Limb (tissue), 2 donors: ENCODE results near the gene PRR5L.

Experiments used
- DNase-seq, 2 donors: peaks; one replicate each; pipeline ENCODE4 v3.0.0-alpha.2; 2016; ENCODE audit errors: extremely low spot score in 2 of 2

PRR5L gene

DNA sequence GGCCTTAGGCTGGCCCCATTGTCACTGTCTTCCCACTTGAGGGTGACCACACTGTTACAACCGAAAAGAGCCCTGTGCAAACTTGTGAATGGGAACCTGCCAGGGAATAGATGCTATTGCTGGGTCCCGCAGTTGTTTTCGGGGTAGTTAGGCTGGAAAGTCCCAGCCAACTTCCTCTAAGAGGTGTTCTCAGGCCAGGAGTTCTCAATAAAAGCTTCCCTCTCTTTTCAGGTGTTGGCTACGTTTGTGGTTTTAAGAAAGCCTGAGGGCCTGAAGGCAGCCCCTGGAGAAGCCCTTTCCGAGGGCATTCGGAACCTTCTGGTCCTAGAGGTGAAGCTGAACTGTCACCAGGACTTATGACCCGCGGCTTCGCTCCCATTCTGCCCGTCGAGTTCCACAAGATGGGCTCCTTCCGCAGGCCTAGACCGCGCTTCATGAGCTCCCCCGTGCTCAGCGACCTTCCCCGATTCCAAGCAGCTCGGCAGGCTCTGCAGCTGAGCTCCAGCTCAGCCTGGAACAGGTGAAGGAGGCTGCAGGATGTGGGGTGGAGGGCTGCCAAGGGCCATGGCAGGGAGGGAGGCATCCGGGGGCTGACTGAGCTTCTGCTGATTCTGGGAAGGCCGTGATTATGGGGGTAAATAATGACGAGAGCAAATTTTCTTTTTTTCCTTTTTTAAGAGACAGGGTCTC, 104.8 kb downstream of the PRR5L start:
- no peak for DNase-seq

GRCh38 chr11:36402568-36403170, 106.6 kb downstream of the PRR5L start:
- DNase-seq: no peak

DNA sequence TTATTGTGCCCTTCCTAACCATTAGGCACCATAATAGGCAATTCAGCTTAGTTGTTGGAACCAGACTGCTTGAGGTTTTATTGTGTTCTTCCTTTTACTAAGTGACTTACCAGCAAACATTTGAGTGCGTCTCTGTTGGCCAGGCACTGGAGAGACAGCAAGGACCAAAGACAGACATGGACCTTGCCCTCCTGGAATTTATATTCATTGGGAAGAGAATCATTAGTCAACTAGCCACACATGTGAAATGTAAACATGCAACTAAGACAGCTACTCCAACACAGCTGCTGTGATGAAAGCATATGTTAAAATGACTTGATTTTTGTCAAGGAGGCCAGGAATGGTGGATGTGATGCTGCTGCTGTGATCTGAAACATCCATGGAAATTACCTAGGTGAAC, 107.6 kb downstream of the PRR5L start:
- no peak for DNase-seq

DNA sequence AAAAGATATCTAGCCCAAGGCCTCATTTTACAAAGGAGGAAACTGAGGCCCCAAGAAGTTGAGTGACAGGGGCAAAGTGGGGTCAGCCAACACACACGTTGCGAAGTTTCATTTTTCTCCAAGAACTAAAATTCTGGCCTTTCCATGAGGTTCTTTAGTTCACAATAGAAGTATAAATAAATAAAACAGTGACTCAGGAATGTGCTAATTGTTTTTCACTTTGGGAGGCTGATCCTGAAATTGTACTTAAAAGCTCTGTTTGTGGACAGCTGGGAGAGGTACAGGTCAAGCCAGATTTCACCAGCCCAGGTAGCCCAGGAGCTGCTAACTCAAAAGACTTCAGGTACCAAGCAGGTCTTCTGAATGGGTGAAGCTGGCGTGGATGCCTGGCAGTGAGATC, 108.7 kb downstream of the PRR5L start:
- DNase-seq: no peak

DNA sequence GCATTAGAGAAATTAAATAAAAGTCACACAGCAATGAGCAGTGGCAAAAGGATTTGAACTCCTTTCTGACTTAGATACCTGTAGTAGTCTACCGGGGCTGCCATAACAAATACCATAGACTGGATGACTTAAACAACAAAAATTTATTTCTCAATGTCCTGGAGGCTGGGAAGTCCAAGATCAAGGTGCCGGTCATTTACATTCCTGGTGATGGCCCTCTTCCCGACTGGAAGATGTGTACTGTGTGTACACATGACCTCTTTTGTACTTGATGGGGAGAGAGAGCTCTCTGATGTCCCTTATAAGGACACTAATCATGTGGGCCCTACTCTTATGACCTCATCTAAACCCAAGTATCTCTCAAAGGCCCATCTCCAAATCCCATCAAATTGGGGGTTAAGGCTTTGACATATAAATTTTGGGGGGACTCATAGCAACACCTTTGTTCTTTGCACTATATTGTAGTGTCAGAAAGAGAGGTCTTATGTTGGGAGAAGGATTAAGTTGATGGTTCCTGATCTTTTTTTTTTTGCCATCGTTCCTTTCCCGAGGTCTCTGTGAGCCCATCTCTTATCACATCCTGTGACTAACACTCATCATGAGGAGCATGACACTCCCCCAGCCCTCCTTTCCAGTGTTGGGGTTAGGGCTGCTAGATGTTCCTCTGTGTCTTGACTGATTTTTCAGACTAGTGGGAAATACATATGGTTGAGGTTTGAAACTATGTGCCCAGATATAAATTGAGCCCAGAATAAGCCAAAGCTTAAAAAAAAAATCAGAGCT, 109.7 kb downstream of the PRR5L start:
- no peak for DNase-seq

- DNase-seq: no peak
These were observed 111.3 kb downstream of the PRR5L start for GRCh38 chr11:36407356-36407755.

DNA sequence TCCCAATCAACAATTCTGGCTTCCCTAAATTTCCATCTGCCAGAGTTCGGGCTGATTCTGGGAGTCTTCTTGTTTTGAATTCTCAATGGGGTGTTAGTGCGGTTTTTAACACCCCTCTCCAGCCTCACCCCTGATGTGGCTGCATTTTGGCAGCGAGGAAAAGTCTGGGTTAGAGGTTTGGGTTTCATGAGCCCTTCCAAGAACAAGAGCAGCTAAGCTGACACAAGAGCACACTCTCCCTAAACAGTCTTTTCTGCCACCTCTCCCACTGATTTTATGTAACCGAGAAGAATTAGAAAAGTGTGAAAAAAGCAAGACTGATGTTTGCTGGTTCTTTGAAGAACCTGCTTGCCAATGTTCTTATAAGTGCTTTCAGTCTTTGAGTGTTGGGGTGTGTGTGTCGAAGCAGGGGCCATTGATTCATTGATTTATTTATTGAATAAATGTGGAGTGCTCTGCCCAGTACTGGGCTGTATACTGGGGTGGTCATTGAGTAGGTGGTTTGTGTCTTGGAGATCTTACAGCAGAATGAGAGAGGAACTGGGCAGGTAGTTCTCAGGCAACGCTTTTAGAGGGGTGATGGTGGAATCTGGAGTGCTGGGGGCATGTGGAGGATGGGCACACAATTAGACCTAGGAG, 112.5 kb downstream of the PRR5L start:
- no peak for DNase-seq

DNA sequence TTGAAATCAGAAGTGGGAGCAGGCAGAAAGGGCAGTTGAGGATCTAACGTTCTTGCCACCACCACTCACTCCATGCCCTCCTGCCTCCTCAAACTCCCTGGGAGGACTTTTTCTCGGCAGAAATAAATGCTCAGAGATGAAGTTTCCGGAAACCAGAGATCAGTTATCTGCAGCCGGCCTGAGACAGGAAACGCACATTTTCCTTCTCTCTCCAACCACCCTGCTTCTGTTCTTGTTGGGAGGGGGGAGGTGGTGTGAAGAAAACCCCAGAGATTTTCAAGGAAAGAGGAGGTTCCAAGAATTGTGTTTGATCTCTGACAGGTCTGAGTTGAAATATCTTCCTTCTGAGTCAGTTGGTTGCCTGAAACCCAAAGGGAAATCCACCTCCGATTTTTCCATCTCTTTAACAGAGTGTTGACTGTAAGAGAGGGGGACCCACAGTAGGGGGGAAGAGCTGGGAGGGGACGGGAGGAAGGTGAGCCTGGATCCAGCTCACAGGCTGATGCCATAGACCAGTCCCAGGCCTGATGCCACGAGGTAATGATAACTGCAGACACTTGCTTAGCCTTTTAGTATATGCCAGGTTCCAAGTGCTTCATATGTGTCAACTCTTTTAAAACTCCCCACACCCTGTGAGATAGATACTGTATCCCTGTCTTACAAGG, 113.2 kb downstream of the PRR5L start:
- peak in 1 of 2 donors; percentile 32 for DNase-seq

DNA sequence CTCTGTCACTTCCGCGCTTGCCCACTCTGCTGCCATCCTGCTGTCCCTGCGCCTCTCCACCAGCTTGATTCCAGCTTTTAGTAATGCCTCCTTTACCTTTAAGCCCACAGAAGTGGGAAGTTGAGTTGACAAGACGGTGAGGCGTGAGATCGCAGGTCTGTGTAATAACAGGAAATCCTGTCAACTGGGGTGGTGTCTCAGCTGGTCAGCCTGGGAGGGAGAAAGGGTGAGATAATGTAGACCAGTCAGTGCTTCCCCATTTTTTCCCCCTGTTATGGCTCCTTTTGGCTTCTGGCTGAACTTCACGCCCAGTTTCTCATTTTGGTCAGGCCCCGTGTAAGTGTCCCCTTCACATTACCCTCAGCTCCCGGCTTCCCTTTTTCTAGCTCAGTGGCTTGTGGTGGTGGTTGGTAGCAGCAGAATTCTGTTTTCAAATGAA, 115.1 kb downstream of the PRR5L start:
- no peak for DNase-seq

DNA sequence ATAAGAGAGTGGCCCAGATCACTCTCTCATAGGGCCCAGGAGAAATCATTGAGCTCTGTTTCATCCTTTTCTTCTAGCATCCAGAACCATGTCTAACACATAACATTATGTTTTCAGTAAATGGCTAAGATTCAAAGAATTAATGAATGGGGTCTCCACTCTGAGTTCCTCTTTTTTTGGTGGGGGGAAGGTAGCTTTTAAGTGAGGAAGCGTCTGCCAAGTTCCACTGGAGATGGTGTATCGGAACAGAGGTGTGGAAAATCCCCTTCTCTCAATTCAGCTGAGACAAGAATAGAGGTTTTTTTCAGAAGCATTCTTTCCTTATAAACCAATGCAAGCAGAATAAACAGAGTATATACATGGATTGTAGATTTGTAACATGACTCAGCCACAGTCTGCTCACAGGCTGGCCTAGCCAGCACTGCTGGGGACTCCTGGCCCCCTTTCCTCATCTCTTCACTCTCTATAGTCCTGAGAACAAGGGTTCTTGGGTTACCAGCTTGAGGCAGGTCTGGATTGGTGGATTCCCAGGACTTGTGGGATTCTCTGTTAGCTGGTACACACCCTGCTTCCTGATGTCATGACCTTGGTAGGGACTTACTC, 116.8 kb downstream of the PRR5L start:
- no peak for DNase-seq

DNA sequence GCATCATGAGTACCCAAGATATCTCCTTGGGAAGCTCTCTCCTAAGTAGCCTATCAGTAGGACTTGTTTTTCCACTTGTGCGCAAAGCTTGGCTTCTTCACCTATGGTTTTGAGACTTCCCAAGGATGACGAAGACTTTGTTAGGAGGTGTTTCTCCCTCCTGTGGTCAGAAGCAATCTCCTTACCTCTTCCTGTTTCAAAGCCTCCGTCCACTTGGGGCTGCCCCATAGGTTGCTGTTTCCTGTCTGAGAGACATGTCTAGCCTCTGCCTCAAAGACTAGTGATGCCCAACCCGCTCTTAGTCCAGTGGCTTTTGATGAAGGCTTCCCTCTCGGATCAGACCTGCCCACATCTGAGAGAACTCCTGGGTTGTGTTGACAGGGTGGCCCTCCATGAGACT, 121.1 kb downstream of the PRR5L start:
- no peak for DNase-seq

DNA sequence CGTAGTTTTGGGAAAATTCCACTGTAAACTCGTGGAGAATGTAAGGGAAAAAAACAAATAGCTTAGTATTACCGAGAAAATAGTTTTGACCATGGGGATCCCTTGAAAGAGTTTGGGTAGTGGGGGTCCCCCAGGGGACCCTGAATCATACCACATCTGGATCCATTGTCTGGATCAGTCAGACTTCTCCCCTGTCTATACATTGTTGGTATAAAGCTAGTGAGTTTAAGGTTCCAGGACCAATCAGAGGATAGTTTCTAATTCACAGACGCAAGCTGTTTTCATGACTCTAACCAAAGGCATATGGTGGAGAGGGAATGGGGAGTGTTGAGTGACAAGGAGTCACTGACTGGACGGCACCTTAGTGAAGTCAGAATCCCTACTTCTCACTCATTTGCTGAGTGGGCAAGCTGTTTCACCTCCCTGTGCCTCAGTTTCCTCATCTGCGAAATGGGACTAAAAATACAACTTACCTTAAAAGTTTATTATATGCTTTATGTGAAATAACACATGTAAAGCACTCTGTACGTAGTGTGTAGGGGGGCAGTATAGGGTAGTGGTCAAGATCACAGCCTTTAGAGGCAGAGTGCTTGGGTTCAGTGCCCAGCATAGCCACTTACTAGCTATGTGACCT, 123.8 kb downstream of the PRR5L start:
- no peak for DNase-seq

DNA sequence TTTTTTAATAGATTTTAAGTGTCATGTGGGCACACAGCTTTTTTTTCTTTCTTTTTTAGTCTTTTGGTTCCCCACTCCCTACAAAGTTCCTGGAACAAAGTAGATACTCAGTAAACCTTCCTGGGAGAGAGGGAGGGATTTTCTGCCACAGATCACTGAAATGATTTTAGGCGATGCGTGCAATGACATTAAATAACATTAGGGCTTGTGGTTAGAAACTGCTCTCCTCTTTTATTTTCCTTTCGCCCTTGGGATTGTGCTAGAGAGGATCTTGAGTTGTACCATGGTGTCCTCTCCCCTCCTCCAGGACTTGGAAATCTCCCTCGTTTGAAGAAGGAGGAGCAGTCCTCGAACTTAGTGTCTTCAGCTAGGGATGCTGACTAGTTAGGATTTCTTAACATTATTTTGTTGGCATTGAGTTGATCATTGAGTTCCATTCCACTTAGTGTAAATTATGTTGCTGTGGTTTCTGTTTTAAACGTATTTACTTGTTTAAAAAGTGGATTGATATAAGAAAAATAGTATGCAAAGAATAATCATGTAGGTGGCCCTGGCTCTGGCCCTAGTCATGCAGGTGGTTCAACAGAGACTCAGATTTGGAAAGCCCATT, 125.6 kb downstream of the PRR5L start:
- DNase-seq: no peak

- no peak for DNase-seq
These were observed 129.5 kb downstream of the PRR5L start for GRCh38 chr11:36425561-36426081.

DNA sequence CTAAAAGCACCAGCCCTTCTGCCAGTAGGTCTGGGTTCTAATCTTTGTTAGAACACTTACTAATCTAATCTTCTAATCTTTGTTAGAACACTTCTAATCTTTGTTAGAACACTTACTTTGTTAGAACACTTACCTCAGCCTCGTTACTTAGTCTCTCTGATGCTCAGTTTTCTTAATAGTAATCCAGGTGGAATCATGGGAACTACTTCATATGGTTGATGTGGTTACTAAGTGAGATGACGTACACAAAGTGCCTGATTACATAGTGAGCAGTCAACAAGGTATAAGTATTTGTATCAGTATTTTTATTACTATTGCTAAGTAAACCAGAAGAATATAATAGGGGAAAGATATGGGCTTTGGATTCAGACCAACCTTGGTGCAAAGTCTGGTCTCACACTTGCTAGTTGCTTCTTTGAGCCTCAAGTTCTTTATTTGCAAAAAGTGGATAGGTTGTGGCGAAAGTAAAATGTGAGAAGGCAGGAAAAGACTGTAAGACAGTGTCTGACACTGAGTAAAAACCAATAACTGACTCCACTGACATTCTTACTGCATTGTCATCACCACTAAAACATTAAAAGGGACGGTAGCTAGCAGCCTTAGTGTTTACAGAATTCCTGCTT, 130.2 kb downstream of the PRR5L start:
- no peak for DNase-seq

DNA sequence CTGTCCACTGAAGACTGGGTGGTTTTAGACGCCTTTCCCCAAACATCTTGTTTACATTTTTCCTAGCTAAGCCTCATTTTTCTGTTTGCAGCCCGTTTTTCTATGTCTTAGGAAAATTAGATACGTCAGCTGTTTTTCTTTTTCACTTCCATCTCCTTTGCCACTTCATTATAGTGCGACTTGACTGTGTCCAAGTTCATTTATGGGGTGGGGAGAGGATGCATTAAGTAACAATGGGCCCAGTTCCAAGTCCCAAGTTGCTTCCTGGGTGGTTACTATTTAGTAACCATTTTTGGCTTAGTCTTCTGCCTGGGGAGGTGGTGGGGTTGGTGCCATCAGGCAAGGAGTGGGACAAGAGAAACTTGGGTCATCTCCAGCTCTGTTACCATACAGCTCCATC, 131.0 kb downstream of the PRR5L start:
- no peak for DNase-seq

- DNase-seq: no peak
These were observed 131.8 kb downstream of the PRR5L start for GRCh38 chr11:36427876-36428275.

- DNase-seq: no peak
These were observed 135.5 kb downstream of the PRR5L start for GRCh38 chr11:36431429-36432092.

DNA sequence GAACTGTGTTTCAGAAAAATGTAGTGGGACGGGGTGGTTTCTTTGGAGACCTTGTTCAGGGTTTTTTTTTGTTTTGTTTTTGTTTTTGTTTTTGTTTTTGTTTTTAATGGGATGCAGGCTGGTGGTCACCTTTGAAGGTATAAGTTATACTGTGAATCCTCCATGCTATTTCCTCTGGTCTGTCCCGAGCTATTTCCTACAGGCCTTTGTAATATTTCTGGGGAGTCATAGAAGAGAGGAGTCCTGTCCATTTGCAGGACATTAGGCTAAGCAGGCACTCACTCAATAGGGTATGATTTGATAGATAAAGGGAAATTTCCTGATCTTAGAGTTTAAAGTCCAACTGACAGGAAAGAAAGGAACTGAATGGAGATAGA, 136.0 kb downstream of the PRR5L start:
- no peak for DNase-seq
